ENCODE data around the gene ZMAT1.
A peak's percentile ranks its signal among the peaks of the same experiment; 100 is the strongest.

ZMAT1 gene

DNA sequence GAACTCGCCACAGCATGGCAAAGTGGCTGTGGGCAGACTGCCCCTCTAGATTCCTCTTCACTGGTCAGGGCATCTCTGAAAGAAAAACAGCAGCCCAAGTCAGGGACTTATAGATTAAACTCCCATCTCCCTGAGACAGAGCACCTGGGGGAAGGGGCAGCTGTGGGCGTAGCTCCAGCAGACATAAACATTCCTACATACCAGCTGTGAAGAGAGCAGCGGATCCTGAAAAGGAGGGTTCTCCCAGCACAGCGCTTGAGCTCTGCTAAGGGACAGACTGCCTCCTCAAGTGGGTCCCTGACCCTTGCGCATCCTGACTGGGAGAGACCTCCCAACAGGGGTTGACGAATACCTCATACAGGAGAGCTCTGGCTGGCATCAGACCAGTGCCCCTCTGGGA lies 18.8 kb upstream of the ZMAT1 start:
- Histone ChIP-seq H3K27ac (no peak overlapping the region), H3K4me3 (no peak overlapping the region)
- TF ChIP-seq, protein P1, sequence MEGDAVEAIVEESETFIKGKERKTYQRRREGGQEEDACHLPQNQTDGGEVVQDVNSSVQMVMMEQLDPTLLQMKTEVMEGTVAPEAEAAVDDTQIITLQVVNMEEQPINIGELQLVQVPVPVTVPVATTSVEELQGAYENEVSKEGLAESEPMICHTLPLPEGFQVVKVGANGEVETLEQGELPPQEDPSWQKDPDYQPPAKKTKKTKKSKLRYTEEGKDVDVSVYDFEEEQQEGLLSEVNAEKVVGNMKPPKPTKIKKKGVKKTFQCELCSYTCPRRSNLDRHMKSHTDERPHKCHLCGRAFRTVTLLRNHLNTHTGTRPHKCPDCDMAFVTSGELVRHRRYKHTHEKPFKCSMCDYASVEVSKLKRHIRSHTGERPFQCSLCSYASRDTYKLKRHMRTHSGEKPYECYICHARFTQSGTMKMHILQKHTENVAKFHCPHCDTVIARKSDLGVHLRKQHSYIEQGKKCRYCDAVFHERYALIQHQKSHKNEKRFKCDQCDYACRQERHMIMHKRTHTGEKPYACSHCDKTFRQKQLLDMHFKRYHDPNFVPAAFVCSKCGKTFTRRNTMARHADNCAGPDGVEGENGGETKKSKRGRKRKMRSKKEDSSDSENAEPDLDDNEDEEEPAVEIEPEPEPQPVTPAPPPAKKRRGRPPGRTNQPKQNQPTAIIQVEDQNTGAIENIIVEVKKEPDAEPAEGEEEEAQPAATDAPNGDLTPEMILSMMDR (IDR thresholded peaks at IDR 0.05), result no peak
- DNase-seq (ENCODE audit: low spot score), result no peak

DNA sequence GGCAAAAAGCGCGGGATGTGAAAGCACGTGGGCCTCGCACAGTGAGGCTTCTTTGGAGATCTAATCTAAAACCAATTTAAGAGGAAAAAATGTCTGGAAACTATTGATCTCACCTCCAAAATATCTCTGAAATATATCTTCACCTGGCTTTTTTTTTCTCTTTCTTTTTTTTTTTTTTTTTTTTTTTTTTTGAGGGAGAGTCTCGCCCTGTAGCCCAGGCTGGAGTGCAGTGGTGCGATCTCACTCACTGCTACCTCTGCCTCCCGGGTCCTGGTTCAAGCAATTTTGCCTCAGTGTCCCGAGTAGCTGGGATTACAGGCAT lies 383 bp upstream of the ZMAT1 start:
- H3K4me3 ChIP-seq, result peak overlapping the region; percentile 70
- TF ChIP-seq, protein P1 (IDR thresholded peaks at IDR 0.05), result no peak
- DNase-seq (ENCODE audit: low spot score), result no peak
- H3K27ac ChIP-seq, result peak overlapping the region; percentile 87 to 95

DNA sequence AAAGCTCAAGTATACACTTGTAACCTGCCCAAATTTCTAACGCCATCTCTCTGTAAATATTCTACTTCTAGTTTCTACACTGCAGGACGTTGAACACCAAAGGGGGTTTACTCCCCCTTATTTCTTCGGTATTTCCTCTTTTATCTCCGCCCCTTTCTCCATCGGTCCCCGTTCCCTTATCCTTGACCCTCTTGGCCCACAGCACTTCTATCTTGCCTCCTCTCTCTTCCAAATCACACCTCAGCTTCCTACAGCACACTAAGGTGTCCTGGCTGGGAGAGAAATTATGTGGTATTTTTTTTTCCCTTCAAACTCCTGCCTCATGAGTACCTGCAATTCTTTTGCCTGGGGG lies 715 bp downstream of the ZMAT1 start:
- no peak for DNase-seq (ENCODE audit: low spot score)
- TF ChIP-seq, protein P1 (IDR thresholded peaks at IDR 0.05), result no peak
- Histone ChIP-seq H3K4me3 (peak overlapping the region; percentile 70), H3K27ac (peak overlapping the region; percentile 87 to 95)

DNA sequence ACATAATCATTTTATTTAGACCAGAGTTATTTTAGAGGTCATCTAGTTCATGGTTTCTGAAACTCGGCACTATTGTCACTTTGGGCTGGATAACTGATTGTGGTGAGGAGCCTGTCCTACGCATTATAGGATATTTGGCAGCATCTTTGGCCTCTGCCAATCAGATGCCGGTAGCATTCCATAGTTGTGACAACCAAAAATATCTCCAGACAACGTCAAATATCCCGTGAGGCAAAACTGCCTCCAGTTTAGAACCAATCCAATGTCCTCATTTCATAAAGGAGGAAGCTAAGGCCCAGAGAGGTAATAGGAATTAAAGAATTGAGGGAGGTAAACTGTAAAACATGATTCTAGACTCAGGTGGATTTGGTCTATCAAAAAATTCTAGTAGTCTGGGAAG lies 6.1 kb downstream of the ZMAT1 start:
- no peak for DNase-seq (ENCODE audit: low spot score)
- H3K27ac ChIP-seq, result peak overlapping the region in 1 of 2 donors; percentile 11
- TF ChIP-seq, protein P1 (IDR thresholded peaks at IDR 0.05), result no peak
- H3K4me3 ChIP-seq, result no peak overlapping the region

DNA sequence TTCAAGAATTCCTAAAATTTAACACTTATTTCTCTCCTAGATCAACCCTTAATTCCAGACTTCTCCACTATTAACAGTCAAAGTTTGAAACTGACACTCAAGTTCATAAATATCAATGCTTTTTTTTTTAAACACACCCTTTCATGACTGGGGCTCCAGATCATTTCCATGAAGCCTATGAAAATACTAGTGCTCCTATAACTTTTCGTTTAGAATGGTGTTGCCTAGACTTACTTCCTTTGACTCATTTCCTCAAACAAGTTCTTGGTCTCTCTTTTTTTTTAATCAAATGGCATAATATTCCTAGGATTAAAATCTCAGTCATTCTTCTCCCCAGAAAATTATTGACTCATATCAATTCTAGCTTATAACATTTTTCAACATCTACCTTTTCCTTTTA lies 13.1 kb downstream of the ZMAT1 start:
- no peak overlapping the region for H3K27ac ChIP-seq
- TF ChIP-seq, protein P1 (IDR thresholded peaks at IDR 0.05), result no peak
- H3K4me3 ChIP-seq, result no peak overlapping the region
- no peak for DNase-seq (ENCODE audit: low spot score)

DNA sequence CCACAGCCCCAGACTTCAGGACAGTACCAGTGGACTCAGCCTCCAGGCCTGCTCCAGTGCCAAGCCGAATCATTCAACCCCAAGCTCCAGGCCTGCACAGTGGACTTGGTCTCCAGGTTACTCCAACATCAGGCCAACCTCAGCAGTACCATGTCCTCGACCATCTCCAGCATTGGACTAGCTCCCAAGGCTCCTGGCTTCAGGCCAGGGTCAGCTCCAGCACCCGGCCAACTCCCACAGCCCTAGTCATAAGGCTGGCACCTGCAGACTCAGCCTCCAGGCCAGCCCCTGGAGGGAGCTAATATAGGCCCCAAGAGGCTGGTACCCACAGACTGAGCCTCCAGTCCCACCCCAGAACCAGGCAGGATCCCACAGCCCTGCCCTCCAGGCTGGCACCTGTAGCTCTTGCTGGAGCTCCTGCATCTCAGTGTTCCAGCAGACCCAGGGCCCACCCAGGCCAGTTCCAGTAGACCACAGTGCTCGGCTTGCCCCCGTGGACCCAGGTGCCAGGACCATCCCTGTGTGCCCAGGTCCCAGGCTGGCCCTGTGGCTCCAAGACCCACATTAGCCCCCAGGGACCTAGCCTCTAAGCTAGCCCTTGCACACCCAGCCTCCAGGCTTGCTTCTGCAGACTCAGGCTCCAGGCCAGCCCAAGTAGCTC lies 25.6 kb downstream of the ZMAT1 start:
- TF ChIP-seq, protein P1 (IDR thresholded peaks at IDR 0.05), result no peak
- Histone ChIP-seq H3K27ac (no peak overlapping the region), H3K4me3 (no peak overlapping the region)
- no peak for DNase-seq (ENCODE audit: low spot score)

DNA sequence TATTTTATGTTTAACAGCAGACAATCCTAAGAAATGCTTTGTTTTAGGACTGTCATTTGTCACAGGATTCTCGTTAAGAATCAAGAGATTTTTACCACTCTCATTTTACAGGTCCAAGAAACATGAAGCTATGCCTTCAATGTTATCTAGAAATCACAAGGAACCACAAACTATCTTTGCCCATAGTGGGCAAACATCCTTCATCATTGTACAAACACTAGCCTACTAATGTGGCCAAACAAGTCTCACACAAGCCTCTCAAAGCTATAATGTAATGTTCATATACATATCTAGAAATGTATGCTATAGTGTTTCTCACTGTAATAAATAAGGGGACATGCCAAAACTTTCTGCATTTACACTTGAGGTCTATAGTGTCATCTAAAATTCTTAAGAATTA lies 26.8 kb downstream of the ZMAT1 start:
- TF ChIP-seq, protein P1 (IDR thresholded peaks at IDR 0.05), result no peak
- H3K27ac ChIP-seq, result no peak overlapping the region
- DNase-seq (ENCODE audit: low spot score), result no peak
- no peak overlapping the region for H3K4me3 ChIP-seq

Data from coronary artery (tissue), 2 donors.